ENCODE data around the gene IKBKE. TPM values are rescaled to one million over a fixed set of nuclear protein-coding genes. Genes with fewer than 3 reads are reported as not detected.

The IKBKE gene
- total and polyA plus RNA-seq, 2 of the 8 experiments (the other 6 are each of a cell fraction or from before 2014, with no cell fraction given) = 8.6 to 12.0 TPM

- TF ChIP-seq RBBP5 (IDR thresholded peaks at IDR 0.05; ENCODE audit: borderline replicate concordance, low read depth, low read length) = no peak
Observed at GRCh38 chr1:206501881-206502280, 31.6 kb downstream of the IKBKE start (continued).

Data from H1 (cell line).